Measurements from ENCODE around the gene OPN1MW. TPM values are rescaled to one million over a fixed set of nuclear protein-coding genes. Genes with fewer than 3 reads are reported as not detected.

The OPN1MW gene
- total and polyA plus RNA-seq, 2 of the 4 experiments (the other 2 are of a cell fraction): not detected

DNA sequence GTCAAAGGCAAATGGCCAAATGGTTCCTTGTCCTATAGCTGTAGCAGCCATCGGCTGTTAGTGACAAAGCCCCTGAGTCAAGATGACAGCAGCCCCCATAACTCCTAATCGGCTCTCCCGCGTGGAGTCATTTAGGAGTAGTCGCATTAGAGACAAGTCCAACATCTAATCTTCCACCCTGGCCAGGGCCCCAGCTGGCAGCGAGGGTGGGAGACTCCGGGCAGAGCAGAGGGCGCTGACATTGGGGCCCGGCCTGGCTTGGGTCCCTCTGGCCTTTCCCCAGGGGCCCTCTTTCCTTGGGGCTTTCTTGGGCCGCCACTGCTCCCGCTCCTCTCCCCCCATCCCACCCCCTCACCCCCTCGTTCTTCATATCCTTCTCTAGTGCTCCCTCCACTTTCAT is 42.2 kb upstream of the OPN1MW start:
- Histone ChIP-seq H3K4me1 (ENCODE audit: control insufficient read depth, insufficient read depth, low read length) (no peaks in the 10 kb centered on the region), H3K4me3 (ENCODE audit: insufficient read depth, low read depth, low read length) (no peak overlapping the region), H2BK15ac (ENCODE audit: low read depth, low read length) (no peak overlapping the region), H3K36me3 (ENCODE audit: control insufficient read depth, insufficient read depth, low read length) (no peaks in the 10 kb centered on the region), H3K9me1 (ENCODE audit: insufficient read depth, low read length) (no peaks in the 10 kb centered on the region), H2AFZ (replicated peaks; ENCODE audit: low read length, poor library complexity) (no peak overlapping the region), H3K4me2 (ENCODE audit: low read depth, low read length) (no peak overlapping the region), H3K9ac (ENCODE audit: low read depth, low read length) (no peak overlapping the region), H4K8ac (ENCODE audit: low read depth in 2 of 2, low read length in 2 of 2) (no peak overlapping the region), H3K23ac (ENCODE audit: low read depth, low read length) (no peak overlapping the region), H3K9me3 (ENCODE audit: control insufficient read depth, insufficient read depth, low read length) (peaks cover 9% of the 10 kb centered on the region; the same call in 1 of the 2 replicates), H2AK5ac (ENCODE audit: low read depth, low read length) (no peak overlapping the region), H2BK5ac (ENCODE audit: low read depth, low read length, poor library complexity, severe bottlenecking) (no peak overlapping the region), H3K56ac (ENCODE audit: extremely low read depth, insufficient read depth, low read length) (no peak overlapping the region), H2AK9ac (replicated peaks; ENCODE audit: low read depth, low read length, poor library complexity) (no peak overlapping the region), H2BK120ac (ENCODE audit: low read depth, low read length) (no peak overlapping the region), H4K5ac (ENCODE audit: low read depth, low read length) (no peak overlapping the region), H3K18ac (ENCODE audit: low read depth, low read length) (no peak overlapping the region), H4K20me1 (ENCODE audit: insufficient read depth, low read length) (no peaks in the 10 kb centered on the region), H3K27me3 (ENCODE audit: control insufficient read depth, insufficient read depth, low read length) (peaks cover 12% of the 10 kb centered on the region), H3K4ac (ENCODE audit: low read depth, low read length) (no peak overlapping the region), H4K91ac (ENCODE audit: insufficient read depth, low read depth, low read length) (no peak overlapping the region), H2BK20ac (ENCODE audit: low read depth, low read length) (no peak overlapping the region), H3K14ac (replicated peaks; ENCODE audit: low read depth, low read length) (no peak overlapping the region), H3K79me1 (ENCODE audit: low read depth in 1 of 2, low read length in 2 of 2) (no peaks in the 10 kb centered on the region), H3K27ac (ENCODE audit: insufficient read depth, low read length) (no peak overlapping the region)
- CTCF ChIA-PET: no interaction called here
- ATAC-seq (ENCODE audit: low read depth) (no peak), DNase-seq (no peak)
- WGBS, 2 experiments (ENCODE audit: extremely low coverage in 2 of 2, insufficient read length in 1 of 2): 80% methylated on average over 3 of the region's 12 CpGs; no CpG with 5 or more reads in 1 of the 2 experiments
- dilution Hi-C loops (cut with HindIII; ENCODE audit: low sequenced_read_pairs, unreplicated experiment): no loop called here
- TF ChIP-seq MAFK (IDR thresholded peaks at IDR 0.05; ENCODE audit: low read depth, low read length) (no peak), RCOR1 (IDR thresholded peaks at IDR 0.05; ENCODE audit: insufficient replicate concordance, low read length) (no peak), SMC3 (IDR thresholded peaks at IDR 0.05; ENCODE audit: low read depth, low read length) (no peak), MXI1 (IDR thresholded peaks at IDR 0.05; ENCODE audit: borderline replicate concordance, low read depth, low read length) (no peak), POLR2A (IDR thresholded peaks at IDR 0.05; ENCODE audit: low read depth, low read length) (no peak), RFX5 (IDR thresholded peaks at IDR 0.05; ENCODE audit: low read depth, low read length) (no peak), MAZ (IDR thresholded peaks at IDR 0.05; ENCODE audit: borderline replicate concordance, low read depth, low read length) (no peak), RAD21 (IDR thresholded peaks at IDR 0.05; ENCODE audit: low read length) (no peak), CEBPB (IDR thresholded peaks at IDR 0.05; ENCODE audit: low read depth, low read length) (no peak)
- TF ChIP-seq, protein P1, sequence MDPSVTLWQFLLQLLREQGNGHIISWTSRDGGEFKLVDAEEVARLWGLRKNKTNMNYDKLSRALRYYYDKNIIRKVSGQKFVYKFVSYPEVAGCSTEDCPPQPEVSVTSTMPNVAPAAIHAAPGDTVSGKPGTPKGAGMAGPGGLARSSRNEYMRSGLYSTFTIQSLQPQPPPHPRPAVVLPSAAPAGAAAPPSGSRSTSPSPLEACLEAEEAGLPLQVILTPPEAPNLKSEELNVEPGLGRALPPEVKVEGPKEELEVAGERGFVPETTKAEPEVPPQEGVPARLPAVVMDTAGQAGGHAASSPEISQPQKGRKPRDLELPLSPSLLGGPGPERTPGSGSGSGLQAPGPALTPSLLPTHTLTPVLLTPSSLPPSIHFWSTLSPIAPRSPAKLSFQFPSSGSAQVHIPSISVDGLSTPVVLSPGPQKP (IDR thresholded peaks at IDR 0.05; ENCODE audit: borderline replicate concordance, low read depth, low read length): no peak
- intact Hi-C loops (cut with micrococcal nuclease): no loop called here
- in situ Hi-C loops (cut with MboI; ENCODE audit: low sequenced_read_pairs): no loop called here
- no TSS peak for BruUV-seq (replicated peaks)
- POLR2A ChIA-PET (ENCODE audit: unreplicated experiment): interaction anchor here (0.6 kb wide), 1 partner anchor 86 kb away, joined by 3 read pairs; no protein-coding TSS in a partner anchor

Data from IMR-90 (cell line).